H9 (cell line): ENCODE results near the gene ATXN1L. TPM values are rescaled to one million over a fixed set of nuclear protein-coding genes. Genes with fewer than 3 reads are reported as not detected.

Experiments used
- DNase-seq: peaks from one replicate; pipeline ENCODE4 v3.0.0-alpha.2; 2017
- H2AFZ ChIP-seq: one replicate; pipeline ENCODE4 v1.6.1; 2013; ENCODE audit warnings: mild to moderate bottlenecking, low read length, control low read depth, moderate library complexity
- H2AK5ac ChIP-seq: 2 replicates; pipeline ENCODE4 v1.6.1; 2013; ENCODE audit warnings: low read length, control low read depth, mixed read lengths; ENCODE audit not compliant: insufficient read length
- H2BK120ac ChIP-seq: one replicate; pipeline ENCODE4 v1.6.1; 2013; ENCODE audit warnings: low read depth, mild to moderate bottlenecking, low read length, control low read depth, inconsistent platforms; ENCODE audit not compliant: poor library complexity, severe bottlenecking
- H2BK12ac ChIP-seq: 2 replicates; pipeline ENCODE4 v1.6.1; 2013; ENCODE audit warnings: low read length, control low read depth, mixed read lengths, low read depth; ENCODE audit not compliant: insufficient read length
- H2BK15ac ChIP-seq: 2 replicates; pipeline ENCODE4 v1.6.1; 2013; ENCODE audit warnings: low read depth, low read length, control low read depth
- H2BK20ac ChIP-seq: one replicate; pipeline ENCODE4 v1.6.1; 2013; ENCODE audit warnings: low read depth, mild to moderate bottlenecking, low read length, control low read depth, inconsistent platforms; ENCODE audit not compliant: poor library complexity, severe bottlenecking
- H2BK5ac ChIP-seq: 2 replicates; pipeline ENCODE4 v1.6.1; 2013; ENCODE audit warnings: low read length, control low read depth, mixed read lengths; ENCODE audit not compliant: insufficient read length
- H3K14ac ChIP-seq: 2 replicates; pipeline ENCODE4 v1.6.1; 2013; ENCODE audit warnings: low read length, control low read depth; ENCODE audit not compliant: insufficient read depth
- H3K18ac ChIP-seq: 2 replicates; pipeline ENCODE4 v1.6.1; 2013; ENCODE audit warnings: low read depth, mild to moderate bottlenecking, mixed read lengths, low read length, control low read depth; ENCODE audit not compliant: insufficient read length
- H3K23ac ChIP-seq: 2 replicates; pipeline ENCODE4 v1.6.1; 2013; ENCODE audit warnings: low read length, control low read depth, mixed read lengths, low read depth; ENCODE audit not compliant: insufficient read length
- H3K23me2 ChIP-seq: 2 replicates; pipeline ENCODE4 v1.6.1; 2013; ENCODE audit warnings: low read depth, mild to moderate bottlenecking, mixed read lengths, low read length, control low read depth; ENCODE audit not compliant: insufficient read length, poor library complexity, severe bottlenecking
- H3K27ac ChIP-seq: 2 replicates; pipeline ENCODE4 v1.5.1; 2013; ENCODE audit warnings: low read length, control low read depth, mixed read lengths, low read depth; ENCODE audit not compliant: insufficient read length
- H3K27me3 ChIP-seq: 2 replicates; pipeline ENCODE4 v1.6.1; 2013; ENCODE audit warnings: low read length, control low read depth, inconsistent platforms; ENCODE audit not compliant: insufficient read depth
- H3K4ac ChIP-seq: 2 replicates; pipeline ENCODE4 v1.6.1; 2013; ENCODE audit warnings: low read depth, mild to moderate bottlenecking, control low read depth, inconsistent platforms, low read length, moderate library complexity
- H3K4me1 ChIP-seq: 2 replicates; pipeline ENCODE4 v1.6.1; 2013; ENCODE audit warnings: low read length, control low read depth, inconsistent platforms; ENCODE audit not compliant: insufficient read depth
- H3K4me2 ChIP-seq: 2 replicates; pipeline ENCODE4 v1.6.1; 2013; ENCODE audit warnings: low read length, control low read depth, mixed read lengths; ENCODE audit not compliant: insufficient read length, insufficient read depth
- H3K56ac ChIP-seq: 2 replicates; pipeline ENCODE4 v1.6.1; 2013; ENCODE audit warnings: low read depth, mild to moderate bottlenecking, mixed read lengths, low read length, control low read depth; ENCODE audit not compliant: insufficient read length
- H3K79me1 ChIP-seq: 2 replicates; pipeline ENCODE4 v1.6.1; 2013; ENCODE audit warnings: low read depth, mild to moderate bottlenecking, moderate library complexity, low read length, control low read depth, inconsistent platforms; ENCODE audit not compliant: insufficient read depth, poor library complexity, severe bottlenecking
- H3K79me2 ChIP-seq: 2 replicates; pipeline ENCODE4 v1.6.1; 2013; ENCODE audit warnings: low read length, control low read depth, inconsistent platforms; ENCODE audit not compliant: insufficient read depth
- H3K9ac ChIP-seq: 2 replicates; pipeline ENCODE4 v1.6.1; 2013; ENCODE audit warnings: low read length, control low read depth, mixed read lengths; ENCODE audit not compliant: insufficient read length; ENCODE audit errors: extremely low read depth
- H3K9me3 ChIP-seq: one replicate; pipeline ENCODE4 v1.6.1; 2013; ENCODE audit warnings: low read depth, low read length, inconsistent platforms; ENCODE audit not compliant: control insufficient read depth
- H3T11ph ChIP-seq: one replicate; pipeline ENCODE4 v1.6.1; 2013; ENCODE audit warnings: mild to moderate bottlenecking, low read length, control low read depth, inconsistent platforms
- H4K20me1 ChIP-seq: one replicate; pipeline ENCODE4 v1.6.1; 2013; ENCODE audit not compliant: control insufficient read depth, insufficient read length, insufficient read depth
- H4K5ac ChIP-seq: 2 replicates; pipeline ENCODE4 v1.6.1; 2013; ENCODE audit warnings: low read depth, mild to moderate bottlenecking, mixed read lengths, low read length, control low read depth; ENCODE audit not compliant: insufficient read length
- H4K8ac ChIP-seq: replicated peaks from 2 replicates; pipeline ENCODE4 v1.6.1; 2013; ENCODE audit warnings: low read length, control low read depth, mixed read lengths, low read depth; ENCODE audit not compliant: insufficient read length
- H4K91ac ChIP-seq: 2 replicates; pipeline ENCODE4 v1.6.1; 2013; ENCODE audit warnings: low read depth, mild to moderate bottlenecking, moderate library complexity, mixed read lengths, low read length, control low read depth; ENCODE audit not compliant: insufficient read length
- H3K27ac Mint-ChIP-seq, 3 experiments: 2 replicates in 2 of 3; 3 replicates in 1 of 3; pipeline ENCODE4 v1.8.0; 2020 to 2021; ENCODE audit warnings: mixed read lengths in 3 of 3, mild to moderate bottlenecking in 1 of 3, moderate library complexity in 1 of 3
- H3K27me3 Mint-ChIP-seq: 2 replicates; pipeline ENCODE4 v1.8.0; 2021; ENCODE audit warnings: low read depth, mild to moderate bottlenecking, moderate library complexity, mixed read lengths
- H3K36me3 Mint-ChIP-seq, 3 experiments: 2 replicates in 2 of 3; 3 replicates in 1 of 3; pipeline ENCODE4 v1.8.0; 2020 to 2021; ENCODE audit warnings: low read depth in 3 of 3, mixed read lengths in 3 of 3; ENCODE audit not compliant: insufficient read depth in 1 of 3
- H3K4me1 Mint-ChIP-seq, 2 experiments: 2 replicates each; pipeline ENCODE4 v1.8.0; 2020; ENCODE audit warnings: mixed read lengths in 2 of 2
- H3K4me3 Mint-ChIP-seq, 2 experiments: 2 replicates in 1 of 2; 3 replicates in 1 of 2; pipeline ENCODE4 v1.8.0; 2020 to 2021; ENCODE audit warnings: mild to moderate bottlenecking in 2 of 2, mixed read lengths in 2 of 2, moderate library complexity in 1 of 2
- H3K9me3 Mint-ChIP-seq, 2 experiments: 2 replicates in 1 of 2; 3 replicates in 1 of 2; pipeline ENCODE4 v1.8.0; 2020; ENCODE audit warnings: mild to moderate bottlenecking in 2 of 2, mixed read lengths in 2 of 2, moderate library complexity in 1 of 2
- WGBS: extraction: QIAGEN DNeasy Blood & Tissue Kit; methylation state at CpG from one replicate; pipeline ENCODE4 v1.1.7; 2013; ENCODE audit warnings: missing lambda C conversion rate, low lambda C conversion rate, mixed read lengths; ENCODE audit not compliant: insufficient read length; ENCODE audit errors: extremely low coverage; 5-methylcytosine and 5-hydroxymethylcytosine counted together
- total RNA-seq: library from RNA; stranded (reverse); gene quantifications from 2 replicates; pipeline ENCODE4 v1.2.1, GENCODE V29; 2021
- TF ChIP-seq, protein P1 (sequence below): fragments of 200-600 bp; sonication (generic); conservative IDR thresholded peaks from 3 replicates; pipeline ENCODE4 v1.8.0; 2021; ENCODE audit warnings: antibody characterized with exemption, mild to moderate bottlenecking

Gene ATXN1L
- total RNA-seq, 1 experiment from 2014 or later = 30.3 TPM

DNA sequence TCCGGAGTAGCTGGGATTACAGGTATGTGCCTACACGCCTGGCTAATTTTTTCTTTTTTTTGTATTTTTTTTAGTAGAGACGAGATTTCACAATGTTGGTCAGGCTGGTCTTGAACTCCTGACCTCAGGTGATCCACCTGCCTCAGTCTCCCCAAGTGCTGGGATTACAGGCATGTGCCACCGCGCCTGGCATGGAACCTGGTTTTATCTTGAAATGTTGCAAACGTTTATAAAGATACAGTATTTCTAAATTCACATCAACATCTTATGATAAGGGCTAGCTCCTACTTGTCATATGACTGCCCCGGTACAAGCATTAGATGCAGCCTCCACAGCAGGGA is 48.1 kb downstream of the ATXN1L start:
- H2BK12ac ChIP-seq = no peak overlapping the region
- no peak overlapping the region for H2BK5ac ChIP-seq
- Mint-ChIP-seq H3K36me3 (peaks cover 6 to 8% (median 6%) of the 10 kb centered on the region in 3 experiments; a peak in 6 of 7 replicates), H3K27me3 (no peaks in the 10 kb centered on the region; the same call in 1 of the 2 replicates), H3K27ac (peak overlapping the region; percentile 89 to 99 (median 99); a peak in 6 of 7 replicates), H3K4me3 (peak overlapping the region; percentile 97 to 98), H3K4me1 (peaks cover 8 to 16% of the 10 kb centered on the region in 2 experiments), H3K9me3 (peaks cover 0 to 2% of the 10 kb centered on the region in 2 experiments; a peak in 1 of 5 replicates)
- H4K5ac ChIP-seq = no peak overlapping the region
- H3K4me1 ChIP-seq = no peaks in the 10 kb centered on the region
- no peak overlapping the region for H4K8ac ChIP-seq
- H2AFZ ChIP-seq = no peak overlapping the region
- no peak overlapping the region for H3K56ac ChIP-seq
- no peaks in the 10 kb centered on the region for H3K27me3 ChIP-seq
- H3K4ac ChIP-seq = no peak overlapping the region
- no peak overlapping the region for H3K14ac ChIP-seq
- H2BK120ac ChIP-seq = no peak overlapping the region
- no peak overlapping the region for H4K91ac ChIP-seq
- H3K9me3 ChIP-seq = no peaks in the 10 kb centered on the region
- no peak overlapping the region for H3K18ac ChIP-seq
- no peak overlapping the region for H3K23ac ChIP-seq
- no peak overlapping the region for H3T11ph ChIP-seq
- TF ChIP-seq, protein P1, sequence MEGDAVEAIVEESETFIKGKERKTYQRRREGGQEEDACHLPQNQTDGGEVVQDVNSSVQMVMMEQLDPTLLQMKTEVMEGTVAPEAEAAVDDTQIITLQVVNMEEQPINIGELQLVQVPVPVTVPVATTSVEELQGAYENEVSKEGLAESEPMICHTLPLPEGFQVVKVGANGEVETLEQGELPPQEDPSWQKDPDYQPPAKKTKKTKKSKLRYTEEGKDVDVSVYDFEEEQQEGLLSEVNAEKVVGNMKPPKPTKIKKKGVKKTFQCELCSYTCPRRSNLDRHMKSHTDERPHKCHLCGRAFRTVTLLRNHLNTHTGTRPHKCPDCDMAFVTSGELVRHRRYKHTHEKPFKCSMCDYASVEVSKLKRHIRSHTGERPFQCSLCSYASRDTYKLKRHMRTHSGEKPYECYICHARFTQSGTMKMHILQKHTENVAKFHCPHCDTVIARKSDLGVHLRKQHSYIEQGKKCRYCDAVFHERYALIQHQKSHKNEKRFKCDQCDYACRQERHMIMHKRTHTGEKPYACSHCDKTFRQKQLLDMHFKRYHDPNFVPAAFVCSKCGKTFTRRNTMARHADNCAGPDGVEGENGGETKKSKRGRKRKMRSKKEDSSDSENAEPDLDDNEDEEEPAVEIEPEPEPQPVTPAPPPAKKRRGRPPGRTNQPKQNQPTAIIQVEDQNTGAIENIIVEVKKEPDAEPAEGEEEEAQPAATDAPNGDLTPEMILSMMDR = no peak
- DNase-seq = no peak
- H2BK20ac ChIP-seq = no peak overlapping the region
- peaks cover 21% of the 10 kb centered on the region; the same call in 1 of the 2 replicates for H3K79me2 ChIP-seq
- H3K23me2 ChIP-seq = peaks cover 7% of the 10 kb centered on the region
- no peaks in the 10 kb centered on the region for H4K20me1 ChIP-seq
- H2BK15ac ChIP-seq = no peak overlapping the region
- no CpG with 5 or more reads among the region's 7 CpGs for WGBS
- no peak overlapping the region for H2AK5ac ChIP-seq
- H3K4me2 ChIP-seq = peak overlapping the region; percentile 93
- H3K9ac ChIP-seq = no peak overlapping the region
- no peak overlapping the region for H3K27ac ChIP-seq
- H3K79me1 ChIP-seq = no peaks in the 10 kb centered on the region
